H1 (cell line): Measurements from ENCODE around the gene PGAP2. TPM values are rescaled to one million over a fixed set of nuclear protein-coding genes. Genes with fewer than 3 reads are reported as not detected.

Source experiments
- CTCF ChIP-seq, 3 experiments: IDR thresholded peaks; 1 replicate in 2 of 3; 2 replicates in 1 of 3; pipeline versions ENCODE4 v1.5.1 to v1.6.1; 2011; ENCODE audit warnings: low read length in 3 of 3, mild to moderate bottlenecking in 3 of 3, inconsistent platforms in 2 of 3, low read depth in 1 of 3, moderate library complexity in 1 of 3; ENCODE audit not compliant: insufficient read depth in 1 of 3; ENCODE audit errors: control extremely low read depth in 1 of 3
- TAF7 ChIP-seq: optimal IDR thresholded peaks from 2 replicates; pipeline ENCODE3; 2011; ENCODE audit warnings: low read depth, mild to moderate bottlenecking, inconsistent platforms, low read length, moderate library complexity, borderline replicate concordance
- TEAD4 ChIP-seq: IDR thresholded peaks from 2 replicates; pipeline ENCODE4 v1.6.1; 2012; ENCODE audit warnings: low read depth, low read length, inconsistent platforms, mixed read lengths
- polyA plus RNA-seq, 7 experiments: library from polyadenylated mRNA; depleted of rRNA in 3 of 7; stranded (reverse) in 5 of 7; unstranded in 2 of 7; fragments of >200 nt in 5 of 7; fragments of 200-250 nt in 2 of 7; gene quantifications; 1 replicate in 5 of 7; 2 replicates in 1 of 7; 4 replicates in 1 of 7; pipeline versions ENCODE4 v1.2.1 to v1.2.3, GENCODE V29; 2011 to 2013; ENCODE audit warnings: missing spikeins in 2 of 7, mixed read lengths in 2 of 7
- total RNA-seq: library from RNA; stranded (reverse); fragmentation: NEBNext Ultra II Directional; extraction: Animal tissue kit (Norgen Biotek cat#: 25700); gene quantifications from 2 replicates; pipeline ENCODE4 v1.2.1, GENCODE V29; 2021

The PGAP2 gene
- total and polyA plus RNA-seq, 2 of the 8 experiments (the other 6 are each of a cell fraction or from before 2014, with no cell fraction given), result 56.5 to 106 TPM

- peak in 2 of 3 experiments; percentile 48 to 60; a peak in 3 of 4 replicates for TF ChIP-seq CTCF (IDR thresholded peaks at IDR 0.05; ENCODE audit: control extremely low read depth in 1 of 3, insufficient read depth in 1 of 3, low read depth in 1 of 3, low read length in 3 of 3)
- no peak for TF ChIP-seq TAF7
- TF ChIP-seq TEAD4, result 0 out of 2 replicates have a peak, but pooled peaks have one; percentile 38
Observed at GRCh38 chr11:3808861-3809623, 682 bp downstream of the PGAP2 start (continued).
